PC-3 (cell line): ENCODE data around the gene CEP120. TPM values are rescaled to one million over a fixed set of nuclear protein-coding genes. Genes with fewer than 3 reads are reported as not detected.

ENCODE experiments used
- ATAC-seq: fragments of 200-7000 bp; cut with Tn5 transposase; 2 replicates; pipeline ENCODE4 v1.9.1; 2020; ENCODE audit warnings: mild to moderate bottlenecking, moderate library complexity
- BruUV-seq: library from RNA; stranded (reverse); fragments of 400-500 nt; replicated peaks from 2 replicates; lab custom pipeline; 2021; lab: Mats Ljungman, UMichigan
- CTCF ChIA-PET: fragments of 300-600 bp; sonication (Branson Sonifier 250); formaldehyde crosslinking; loops from one replicate; lab custom pipeline; 2022; ENCODE audit warnings: antibody characterized with exemption; lab: Charles Lee
- POLR2A ChIA-PET: fragments of 300-600 bp; sonication (Branson Sonifier 250); formaldehyde crosslinking; loops from one replicate; lab custom pipeline; 2022; ENCODE audit warnings: antibody characterized with exemption; ENCODE audit not compliant: unreplicated experiment; lab: Charles Lee
- DNase-seq: peaks from one replicate; pipeline ENCODE4 v3.0.0-alpha.2; 2015
- H2AFZ ChIP-seq: fragments of 300-600 bp; sonication (generic); 2 replicates; pipeline ENCODE4 v1.6.0; 2016; ENCODE audit warnings: antibody characterized with exemption, low read length
- H3F3A ChIP-seq: fragments of 300-600 bp; sonication (generic); one replicate; pipeline ENCODE4 v1.6.0; 2017; ENCODE audit warnings: antibody characterized with exemption, low read length, control low read depth, mild to moderate bottlenecking; ENCODE audit not compliant: unreplicated experiment
- H3K27ac ChIP-seq: fragments of 300-600 bp; sonication (generic); 2 replicates; pipeline ENCODE4 v1.5.1; 2016; ENCODE audit warnings: mild to moderate bottlenecking, low read length
- H3K27me3 ChIP-seq: fragments of 300-600 bp; sonication (generic); 2 replicates; pipeline ENCODE4 v1.6.1; 2016; ENCODE audit warnings: low read length, mixed read lengths
- H3K36me3 ChIP-seq: fragments of 300-600 bp; sonication (generic); 2 replicates; pipeline ENCODE4 v1.6.1; 2016; ENCODE audit warnings: low read depth, mixed run types, low read length, mixed read lengths
- H3K4me1 ChIP-seq: fragments of 300-600 bp; sonication (generic); 2 replicates; pipeline ENCODE4 v1.5.1; 2016; ENCODE audit warnings: low read length; ENCODE audit not compliant: insufficient read depth
- H3K4me2 ChIP-seq: fragments of 300-600 bp; sonication (generic); 2 replicates; pipeline ENCODE4 v1.6.0; 2016; ENCODE audit warnings: low read length
- H3K4me3 ChIP-seq: fragments of 300-600 bp; sonication (generic); 2 replicates; pipeline ENCODE4 v1.5.1; 2016; ENCODE audit warnings: mild to moderate bottlenecking, low read length, mixed read lengths
- H3K79me2 ChIP-seq: fragments of 300-600 bp; sonication (generic); 2 replicates; pipeline ENCODE4 v1.6.1; 2017; ENCODE audit warnings: low read length, mixed read lengths
- H3K9ac ChIP-seq: fragments of 300-600 bp; sonication (generic); 2 replicates; pipeline ENCODE4 v1.6.0; 2016; ENCODE audit warnings: mild to moderate bottlenecking, low read length
- H3K9me2 ChIP-seq: fragments of 300-600 bp; sonication (generic); replicated peaks from 2 replicates; pipeline ENCODE4 v1.6.1; 2016; ENCODE audit warnings: mixed run types, low read length, mixed read lengths
- H3K9me3 ChIP-seq: fragments of 300-600 bp; sonication (generic); 2 replicates; pipeline ENCODE4 v1.6.1; 2016; ENCODE audit warnings: low read length, mixed read lengths
- H4K20me1 ChIP-seq: fragments of 300-600 bp; sonication (generic); 2 replicates; pipeline ENCODE4 v1.6.1; 2016; ENCODE audit warnings: low read length, mixed read lengths
- CTCF ChIP-seq: fragments of 300-600 bp; sonication (generic); conservative IDR thresholded peaks from 2 replicates; pipeline ENCODE4 v1.5.1; 2017; ENCODE audit warnings: antibody characterized with exemption, low read depth, mild to moderate bottlenecking, low read length
- EZH2 ChIP-seq: fragments of 300-600 bp; sonication (generic); IDR thresholded peaks from one replicate; pipeline ENCODE4 v1.6.1; 2017; ENCODE audit warnings: antibody characterized with exemption, mild to moderate bottlenecking, low read length; ENCODE audit not compliant: unreplicated experiment
- EZH2phosphoT487 ChIP-seq: fragments of 300-600 bp; sonication (generic); IDR thresholded peaks from 2 replicates; pipeline ENCODE4 v1.6.1; 2018; ENCODE audit warnings: mild to moderate bottlenecking, antibody characterized with exemption, low read length, borderline replicate concordance
- intact Hi-C: fragments of 100-400 bp; cut with micrococcal nuclease; formaldehyde crosslinking; loops from 2 replicates; pipeline ENCODE4 v1.9.0; 2023
- total RNA-seq: library from RNA; depleted of rRNA; stranded (reverse); fragments of >200 nt; gene quantifications from 2 replicates; pipeline ENCODE4 v1.2.3, GENCODE V29; 2014

Gene CEP120
- total RNA-seq, 1 experiment from 2014 or later, result 11.5 TPM

GRCh38 chr5:123441408-123441807, 18.2 kb upstream of the CEP120 start:
- H3K27me3 ChIP-seq, result no peaks in the 10 kb centered on the region
- no peaks in the 10 kb centered on the region for H4K20me1 ChIP-seq
- no peak for DNase-seq
- no TSS peak for BruUV-seq
- intact Hi-C loops, result no loop called here
- H3K9me3 ChIP-seq, result no peaks in the 10 kb centered on the region
- no peak overlapping the region for H2AFZ ChIP-seq
- TF ChIP-seq EZH2, result no peak
- no peak for TF ChIP-seq EZH2phosphoT487
- TF ChIP-seq CTCF, result no peak
- no peak overlapping the region for H3K9ac ChIP-seq
- H3K27ac ChIP-seq, result no peak overlapping the region
- H3K4me3 ChIP-seq, result no peak overlapping the region
- no peaks in the 10 kb centered on the region for H3K36me3 ChIP-seq
- no peaks in the 10 kb centered on the region for H3K9me2 ChIP-seq
- H3K4me1 ChIP-seq, result peaks cover 11% of the 10 kb centered on the region; the same call in 1 of the 2 replicates
- ChIA-PET POLR2A (no interaction called here), CTCF (no interaction called here)
- no peaks in the 10 kb centered on the region for H3K79me2 ChIP-seq
- no peaks in the 10 kb centered on the region for H3F3A ChIP-seq
- ATAC-seq, result no peak
- H3K4me2 ChIP-seq, result no peak overlapping the region

GRCh38 chr5:123440456-123441181, 17.4 kb upstream of the CEP120 start:
- H3K4me1 ChIP-seq, result peaks cover 11% of the 10 kb centered on the region; the same call in 1 of the 2 replicates
- no peaks in the 10 kb centered on the region for H3K79me2 ChIP-seq
- ChIA-PET CTCF (no interaction called here), POLR2A (no interaction called here)
- no peaks in the 10 kb centered on the region for H4K20me1 ChIP-seq
- no peak for TF ChIP-seq EZH2
- TF ChIP-seq EZH2phosphoT487, result no peak
- no peak for TF ChIP-seq CTCF
- no peak overlapping the region for H3K27ac ChIP-seq
- no peaks in the 10 kb centered on the region for H3K27me3 ChIP-seq
- no peak overlapping the region for H2AFZ ChIP-seq
- BruUV-seq, result no TSS peak
- H3F3A ChIP-seq, result no peaks in the 10 kb centered on the region
- no peaks in the 10 kb centered on the region for H3K9me2 ChIP-seq
- no peaks in the 10 kb centered on the region for H3K36me3 ChIP-seq
- H3K9ac ChIP-seq, result no peak overlapping the region
- ATAC-seq (no peak), DNase-seq (no peak)
- no peaks in the 10 kb centered on the region for H3K9me3 ChIP-seq
- H3K4me3 ChIP-seq, result no peak overlapping the region
- no peak overlapping the region for H3K4me2 ChIP-seq
- intact Hi-C loops, result no loop called here

DNA sequence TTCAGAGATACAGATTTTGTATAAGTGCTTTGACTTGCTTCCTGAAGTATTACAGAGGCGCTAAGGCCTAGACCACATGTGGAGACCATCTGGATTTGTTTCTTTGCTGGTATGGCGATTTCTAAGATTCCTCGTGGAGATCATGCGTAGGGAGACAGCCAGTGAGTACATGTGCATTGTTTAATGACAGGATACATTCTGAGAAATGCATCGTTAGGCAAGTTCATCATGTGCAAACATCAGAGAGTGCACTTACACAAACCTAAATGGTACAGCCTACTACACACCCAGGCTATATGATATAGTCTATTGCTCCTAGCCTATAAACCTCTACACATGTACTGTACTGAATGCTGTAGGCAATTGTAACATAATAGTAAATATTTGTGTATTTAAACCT, 16.5 kb upstream of the CEP120 start:
- Histone ChIP-seq H3F3A (no peaks in the 10 kb centered on the region), H3K79me2 (no peaks in the 10 kb centered on the region), H3K27ac (no peak overlapping the region), H4K20me1 (no peaks in the 10 kb centered on the region), H3K4me3 (no peak overlapping the region), H3K9me2 (no peaks in the 10 kb centered on the region), H3K36me3 (no peaks in the 10 kb centered on the region), H3K9me3 (no peaks in the 10 kb centered on the region), H2AFZ (peak overlapping the region; percentile 81; the same call in 1 of the 2 replicates), H3K4me1 (peaks cover 11% of the 10 kb centered on the region; the same call in 1 of the 2 replicates), H3K27me3 (no peaks in the 10 kb centered on the region), H3K4me2 (no peak overlapping the region), H3K9ac (no peak overlapping the region)
- DNase-seq, result no peak
- no TSS peak for BruUV-seq
- intact Hi-C loops, result loop anchor here (1.0 to 5.0 kb wide), 2 partner anchors 16 to 73 kb away; partner anchors contain the start of genes CEP120 and CSNK1G3
- ATAC-seq, result no peak
- TF ChIP-seq EZH2phosphoT487 (no peak), CTCF (no peak), EZH2 (no peak)
- CTCF ChIA-PET, result no interaction called here
- POLR2A ChIA-PET, result no interaction called here
